ENCODE data around the gene APCDD1L.

GRCh38 chr20:58497724-58498469, 17.3 kb downstream of the APCDD1L start:
- no peak for TF ChIP-seq POLR2A (IDR thresholded peaks at IDR 0.05; ENCODE audit: low read length)
- TF ChIP-seq GATA1 (IDR thresholded peaks at IDR 0.05; ENCODE audit: low read depth, low read length): no peak
